SK-N-SH (cell line): ENCODE data around the gene HIPK4. TPM values are rescaled to one million over a fixed set of nuclear protein-coding genes. Genes with fewer than 3 reads are reported as not detected.

ENCODE experiments used
- CTCF ChIA-PET: fragments of 300-600, 350-600 bp; formaldehyde crosslinking; extraction: SDS; loops from one replicate; lab custom pipeline; 2021; lab: Yijun Ruan, JAX
- POLR2A ChIA-PET: fragments of 350-600 bp; sonication (Branson Sonifier 250); formaldehyde crosslinking; extraction: SDS; loops from one replicate; lab custom pipeline; 2020; ENCODE audit warnings: antibody characterized with exemption, inconsistent platforms; lab: Yijun Ruan, JAX
- DNase-seq: peaks from one replicate; pipeline ENCODE4 v3.0.0; 2012
- H2AFZ ChIP-seq: fragments of 200-600 bp; sonication (generic); 2 replicates; pipeline ENCODE4 v1.8.1; 2016; ENCODE audit warnings: antibody characterized with exemption, mild to moderate bottlenecking, low read depth
- H3F3A ChIP-seq: fragments of 200-600 bp; sonication (generic); replicated peaks from 2 replicates; pipeline ENCODE3; 2016; ENCODE audit warnings: antibody characterized with exemption, mild to moderate bottlenecking; ENCODE audit not compliant: insufficient read depth
- H3K27ac ChIP-seq, 2 experiments: fragments of 200-500 bp in 1 of 2; fragments of 200-600 bp in 1 of 2; sonication (Bioruptor generic) in 1 of 2; sonication (generic), shearing (Covaris generic) in 1 of 2; 2 replicates each; pipeline versions ENCODE4 v1.5.1 to v1.6.1; 2014 to 2016; ENCODE audit warnings: low read depth in 2 of 2, inconsistent platforms in 1 of 2, low read length in 1 of 2, mild to moderate bottlenecking in 1 of 2, mixed read lengths in 1 of 2
- H3K27me3 ChIP-seq: fragments of 200-600 bp; sonication (generic), shearing (Covaris generic); 2 replicates; pipeline ENCODE4 v1.6.1; 2016; ENCODE audit warnings: mixed run types; ENCODE audit not compliant: insufficient read depth
- H3K36me3 ChIP-seq, 2 experiments: fragments of 200-500 bp in 1 of 2; fragments of 200-600 bp in 1 of 2; sonication (Bioruptor generic) in 1 of 2; sonication (generic) in 1 of 2; replicated peaks in 1 of 2; 2 replicates each; pipeline versions ENCODE3 to v1.5.1; 2014 to 2016; ENCODE audit warnings: low read length in 1 of 2, mild to moderate bottlenecking in 1 of 2; ENCODE audit not compliant: insufficient read depth in 2 of 2, control insufficient read depth in 1 of 2
- H3K4me1 ChIP-seq, 2 experiments: fragments of 200-500 bp in 1 of 2; fragments of 200-600 bp in 1 of 2; sonication (Bioruptor generic) in 1 of 2; sonication (generic), shearing (Covaris generic) in 1 of 2; 2 replicates each; pipeline versions ENCODE4 v1.5.1 to v1.6.1; 2014 to 2016; ENCODE audit warnings: low read depth in 1 of 2, low read length in 1 of 2, mixed run types in 1 of 2; ENCODE audit not compliant: insufficient read depth in 2 of 2, control insufficient read depth in 1 of 2
- H3K4me2 ChIP-seq: fragments of 200-600 bp; sonication (generic), shearing (Covaris generic); 2 replicates; pipeline ENCODE4 v1.6.1; 2017; ENCODE audit warnings: mixed run types
- H3K4me3 ChIP-seq, 2 experiments: fragments of 200-500 bp in 1 of 2; fragments of 200-600 bp in 1 of 2; sonication (Bioruptor generic) in 1 of 2; sonication (generic), shearing (Covaris generic) in 1 of 2; 2 replicates each; pipeline versions ENCODE4 v1.5.1 to v1.8.1; 2014 to 2016; ENCODE audit warnings: low read depth in 2 of 2, inconsistent platforms in 1 of 2, low read length in 1 of 2, mild to moderate bottlenecking in 1 of 2, mixed read lengths in 1 of 2, moderate library complexity in 1 of 2
- H3K79me2 ChIP-seq: fragments of 200-600 bp; sonication (generic); 2 replicates; pipeline ENCODE4 v1.8.1; 2017; ENCODE audit warnings: mild to moderate bottlenecking; ENCODE audit not compliant: insufficient read depth
- H3K9ac ChIP-seq: fragments of 200-600 bp; sonication (generic); 2 replicates; pipeline ENCODE4 v1.6.1; 2017; ENCODE audit warnings: mixed run types
- H3K9me2 ChIP-seq: fragments of 200-600 bp; sonication (generic); 2 replicates; pipeline ENCODE4 v1.6.1; 2017; ENCODE audit warnings: mixed run types
- H3K9me3 ChIP-seq: fragments of 200-600 bp; sonication (generic); 2 replicates; pipeline ENCODE4 v1.6.1; 2017; ENCODE audit warnings: mixed run types, mild to moderate bottlenecking, moderate library complexity
- H4K20me1 ChIP-seq: fragments of 200-600 bp; sonication (generic); 2 replicates; pipeline ENCODE4 v1.6.1; 2017; ENCODE audit warnings: mild to moderate bottlenecking, mixed run types; ENCODE audit not compliant: insufficient read depth
- EP300 ChIP-seq, 2 experiments: IDR thresholded peaks; 2 replicates each; pipeline versions ENCODE4 v1.4.0 to v1.6.1; 2012; ENCODE audit warnings: borderline replicate concordance in 1 of 2, low read depth in 1 of 2, low read length in 1 of 2
- FOXJ3 ChIP-seq: sonication (generic); formaldehyde crosslinking; IDR thresholded peaks from 2 replicates; pipeline ENCODE4 v1.5.1; 2020; ENCODE audit warnings: mild to moderate bottlenecking, missing genetic modification reagents
- FOXM1 ChIP-seq: IDR thresholded peaks from 2 replicates; pipeline ENCODE4 v1.4.0; 2012; ENCODE audit warnings: low read depth, mild to moderate bottlenecking
- GABPA ChIP-seq: IDR thresholded peaks from 2 replicates; pipeline ENCODE4 v1.4.0; 2012; ENCODE audit warnings: low read depth, mild to moderate bottlenecking
- GATA2 ChIP-seq: sonication (generic); formaldehyde crosslinking; IDR thresholded peaks from 2 replicates; pipeline ENCODE4 v1.5.0; 2020; ENCODE audit warnings: mild to moderate bottlenecking, missing genetic modification reagents
- JUND ChIP-seq: IDR thresholded peaks from 2 replicates; pipeline ENCODE4 v1.4.0; 2012
- MXI1 ChIP-seq: IDR thresholded peaks from 2 replicates; pipeline ENCODE4 v1.6.1; 2012; ENCODE audit warnings: mild to moderate bottlenecking, low read depth, low read length, improper control_type of control experiment
- NRF1 ChIP-seq: IDR thresholded peaks from 2 replicates; pipeline ENCODE4 v1.6.1; 2012; ENCODE audit warnings: low read depth, mild to moderate bottlenecking, low read length
- RAD21 ChIP-seq: IDR thresholded peaks from 2 replicates; pipeline ENCODE4 v1.6.1; 2012; ENCODE audit warnings: mild to moderate bottlenecking, low read length
- RCOR1 ChIP-seq: fragments of 150-350 bp; IDR thresholded peaks from 2 replicates; pipeline ENCODE4 v1.6.1; 2017; ENCODE audit warnings: antibody characterized with exemption, low read length
- RFX5 ChIP-seq: IDR thresholded peaks from 2 replicates; pipeline ENCODE4 v1.6.1; 2012; ENCODE audit warnings: mild to moderate bottlenecking, improper control_type of control experiment, low read length
- RXRA ChIP-seq: IDR thresholded peaks from 2 replicates; pipeline ENCODE4 v1.4.0; 2012; ENCODE audit warnings: low read depth, mild to moderate bottlenecking, borderline replicate concordance
- SIN3A ChIP-seq: IDR thresholded peaks from 2 replicates; pipeline ENCODE4 v1.6.1; 2012; ENCODE audit warnings: low read depth, mild to moderate bottlenecking, low read length, moderate library complexity, borderline replicate concordance
- TAF1 ChIP-seq: IDR thresholded peaks from 2 replicates; pipeline ENCODE4 v1.6.1; 2012; ENCODE audit warnings: low read depth, mild to moderate bottlenecking, low read length, moderate library complexity, borderline replicate concordance
- TCF12 ChIP-seq: IDR thresholded peaks from 2 replicates; pipeline ENCODE4 v1.4.0; 2012
- TEAD4 ChIP-seq: IDR thresholded peaks from 2 replicates; pipeline ENCODE4 v1.4.0; 2012; ENCODE audit warnings: mild to moderate bottlenecking, borderline replicate concordance; ENCODE audit not compliant: insufficient read depth
- YY1 ChIP-seq: IDR thresholded peaks from 2 replicates; pipeline ENCODE4 v1.4.0; 2012; ENCODE audit warnings: low read depth, mild to moderate bottlenecking
- WGBS: methylation state at CpG from one replicate; pipeline ENCODE4 v1.1.6; 2017; ENCODE audit warnings: low lambda C conversion rate; 5-methylcytosine and 5-hydroxymethylcytosine counted together
- polyA plus RNA-seq, 3 experiments: library from polyadenylated mRNA; depleted of rRNA; stranded (reverse); fragments of >200 nt; gene quantifications; 2 replicates each; pipeline ENCODE4 v1.2.3, GENCODE V29; 2012
- TF ChIP-seq, protein P1 (sequence below): IDR thresholded peaks from 2 replicates; pipeline ENCODE4 v1.4.0; 2012; ENCODE audit warnings: low read depth
- TF ChIP-seq, protein P2 (sequence below): fragments of 150-350 bp; IDR thresholded peaks from 2 replicates; pipeline ENCODE4 v1.6.1; 2017; ENCODE audit warnings: antibody characterized with exemption, low read length, low read depth, borderline replicate concordance
- TF ChIP-seq, protein P3 (sequence below): IDR thresholded peaks from 2 replicates; pipeline ENCODE4 v1.4.0; 2012; ENCODE audit warnings: low read depth, borderline replicate concordance

Gene HIPK4
- polyA plus RNA-seq, 1 of the 3 experiments (the other 2 are of a cell fraction), result 0.23 TPM

DNA sequence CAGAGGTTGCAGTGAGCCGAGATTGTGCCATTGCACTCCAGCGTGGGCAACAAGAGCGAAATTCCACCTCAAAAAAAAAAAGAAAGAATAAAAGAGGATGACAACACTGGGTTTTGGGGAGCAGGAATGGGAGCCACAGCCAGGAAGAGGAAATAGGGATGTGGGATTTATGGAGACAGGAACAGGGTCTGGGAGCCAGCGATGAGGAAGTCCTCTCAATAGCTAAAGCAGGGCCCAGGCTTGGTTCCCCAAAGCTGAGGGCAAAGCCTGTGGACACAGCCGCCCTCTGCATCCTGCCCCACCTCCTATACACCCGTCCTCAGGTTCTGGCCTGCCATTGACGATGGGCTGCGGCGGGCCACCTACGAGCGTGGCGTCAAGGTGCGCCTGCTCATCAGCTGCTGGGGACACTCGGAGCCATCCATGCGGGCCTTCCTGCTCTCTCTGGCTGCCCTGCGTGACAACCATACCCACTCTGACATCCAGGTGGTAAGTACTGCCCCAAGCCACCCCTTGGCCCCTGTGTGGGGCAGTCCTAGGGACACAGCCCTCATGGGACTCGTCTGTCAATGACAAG, 13.6 kb downstream of the HIPK4 start:
- peaks cover 11 to 26% of the 10 kb centered on the region in 2 experiments for H3K36me3 ChIP-seq
- DNase-seq, result peak; percentile 14
- H3K4me3 ChIP-seq, result no peak overlapping the region
- no peaks in the 10 kb centered on the region for H4K20me1 ChIP-seq
- H3K79me2 ChIP-seq, result no peaks in the 10 kb centered on the region
- no peaks in the 10 kb centered on the region for H3K27me3 ChIP-seq
- ChIA-PET CTCF (interaction anchor here (0.7 kb wide), 1 partner anchor 13 kb away, joined by 3 read pairs; no protein-coding TSS in a partner anchor), POLR2A (interaction anchor here (1.8 kb wide), 1 partner anchor 10 kb away, joined by 5 read pairs; no protein-coding TSS in a partner anchor)
- no peaks in the 10 kb centered on the region for H3F3A ChIP-seq
- no peaks in the 10 kb centered on the region for H3K9me3 ChIP-seq
- WGBS, result 91% methylated on average over 8 of the region's 17 CpGs
- H2AFZ ChIP-seq, result no peak overlapping the region
- H3K9ac ChIP-seq, result no peak overlapping the region
- H3K4me2 ChIP-seq, result no peak overlapping the region
- TF ChIP-seq GATA2 (no peak), EP300 (IDR thresholded peaks at IDR 0.05; ENCODE audit: borderline replicate concordance in 1 of 2, low read depth in 1 of 2, low read length in 1 of 2) (no peak), RCOR1 (no peak), YY1 (no peak), RAD21 (no peak), NRF1 (no peak), TAF1 (no peak), RFX5 (no peak), TCF12 (no peak), SIN3A (no peak), JUND (no peak), MXI1 (no peak), GABPA (no peak), FOXM1 (no peak), TEAD4 (no peak), RXRA (no peak), FOXJ3 (CRISPR knock-in tag) (no peak)
- TF ChIP-seq, protein P1, sequence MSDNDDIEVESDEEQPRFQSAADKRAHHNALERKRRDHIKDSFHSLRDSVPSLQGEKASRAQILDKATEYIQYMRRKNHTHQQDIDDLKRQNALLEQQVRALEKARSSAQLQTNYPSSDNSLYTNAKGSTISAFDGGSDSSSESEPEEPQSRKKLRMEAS, result no peak
- TF ChIP-seq, protein P2, sequence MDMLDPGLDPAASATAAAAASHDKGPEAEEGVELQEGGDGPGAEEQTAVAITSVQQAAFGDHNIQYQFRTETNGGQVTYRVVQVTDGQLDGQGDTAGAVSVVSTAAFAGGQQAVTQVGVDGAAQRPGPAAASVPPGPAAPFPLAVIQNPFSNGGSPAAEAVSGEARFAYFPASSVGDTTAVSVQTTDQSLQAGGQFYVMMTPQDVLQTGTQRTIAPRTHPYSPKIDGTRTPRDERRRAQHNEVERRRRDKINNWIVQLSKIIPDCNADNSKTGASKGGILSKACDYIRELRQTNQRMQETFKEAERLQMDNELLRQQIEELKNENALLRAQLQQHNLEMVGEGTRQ, result no peak
- TF ChIP-seq, protein P3, sequence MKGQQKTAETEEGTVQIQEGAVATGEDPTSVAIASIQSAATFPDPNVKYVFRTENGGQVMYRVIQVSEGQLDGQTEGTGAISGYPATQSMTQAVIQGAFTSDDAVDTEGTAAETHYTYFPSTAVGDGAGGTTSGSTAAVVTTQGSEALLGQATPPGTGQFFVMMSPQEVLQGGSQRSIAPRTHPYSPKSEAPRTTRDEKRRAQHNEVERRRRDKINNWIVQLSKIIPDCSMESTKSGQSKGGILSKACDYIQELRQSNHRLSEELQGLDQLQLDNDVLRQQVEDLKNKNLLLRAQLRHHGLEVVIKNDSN, result no peak
- H3K9me2 ChIP-seq, result no peaks in the 10 kb centered on the region
- H3K4me1 ChIP-seq, result no peaks in the 10 kb centered on the region
- H3K27ac ChIP-seq, result no peak overlapping the region
